IMR-90 (cell line): ENCODE measurements around the gene ITGB4. TPM values are rescaled to one million over a fixed set of nuclear protein-coding genes. Genes with fewer than 3 reads are reported as not detected.

Source experiments
- ATAC-seq: fragments of 200-7000 bp; cut with Tn5 transposase; 2 replicates; pipeline ENCODE4 v1.9.1; 2020; ENCODE audit warnings: low read depth, mild to moderate bottlenecking, moderate library complexity
- BruUV-seq: library from RNA; stranded (reverse); fragments of 400-500 nt; replicated peaks from 2 replicates; lab custom pipeline; 2021; lab: Mats Ljungman, UMichigan
- CTCF ChIA-PET: fragments of 300-600 bp; formaldehyde crosslinking; extraction: SDS; loops from one replicate; lab custom pipeline; 2021; ENCODE audit warnings: antibody characterized with exemption; lab: Yijun Ruan, JAX
- POLR2A ChIA-PET: fragments of 300-600 bp; sonication (Branson Sonifier 250); formaldehyde crosslinking; loops from one replicate; lab custom pipeline; 2022; ENCODE audit warnings: antibody characterized with exemption; ENCODE audit not compliant: unreplicated experiment; lab: Charles Lee
- DNase-seq: peaks from one replicate; pipeline ENCODE4 v3.0.0; 2013
- H2AFZ ChIP-seq: replicated peaks from 2 replicates; pipeline ENCODE3; 2013; ENCODE audit warnings: low read length, mild to moderate bottlenecking; ENCODE audit not compliant: poor library complexity
- H2AK5ac ChIP-seq: 2 replicates; pipeline ENCODE4 v1.6.1; 2013; ENCODE audit warnings: low read depth, low read length, inconsistent platforms
- H2AK9ac ChIP-seq: replicated peaks from 2 replicates; pipeline ENCODE3; 2013; ENCODE audit warnings: mild to moderate bottlenecking, low read depth, low read length, moderate library complexity; ENCODE audit not compliant: poor library complexity
- H2BK120ac ChIP-seq: 2 replicates; pipeline ENCODE4 v1.6.1; 2013; ENCODE audit warnings: low read depth, low read length, inconsistent platforms
- H2BK15ac ChIP-seq: 3 replicates; pipeline ENCODE4 v1.6.1; 2013; ENCODE audit warnings: low read depth, low read length, inconsistent platforms
- H2BK20ac ChIP-seq: 2 replicates; pipeline ENCODE4 v1.6.1; 2013; ENCODE audit warnings: low read depth, mild to moderate bottlenecking, inconsistent platforms, low read length, moderate library complexity
- H2BK5ac ChIP-seq: 2 replicates; pipeline ENCODE4 v1.6.1; 2013; ENCODE audit warnings: mild to moderate bottlenecking, low read depth, low read length, inconsistent platforms; ENCODE audit not compliant: poor library complexity, severe bottlenecking
- H3K14ac ChIP-seq: replicated peaks from 2 replicates; pipeline ENCODE4 v1.6.1; 2013; ENCODE audit warnings: low read depth, low read length, inconsistent platforms
- H3K18ac ChIP-seq: 2 replicates; pipeline ENCODE4 v1.6.1; 2013; ENCODE audit warnings: low read depth, low read length, control low read depth
- H3K23ac ChIP-seq: 2 replicates; pipeline ENCODE4 v1.6.1; 2013; ENCODE audit warnings: low read depth, low read length, inconsistent platforms
- H3K27ac ChIP-seq: 2 replicates; pipeline ENCODE4 v1.5.1; 2013; ENCODE audit warnings: mild to moderate bottlenecking, control low read depth, low read length; ENCODE audit not compliant: insufficient read depth
- H3K27me3 ChIP-seq: 2 replicates; pipeline ENCODE4 v1.6.1; 2013; ENCODE audit warnings: low read length; ENCODE audit not compliant: control insufficient read depth, insufficient read depth
- H3K36me3 ChIP-seq: 2 replicates; pipeline ENCODE4 v1.6.1; 2013; ENCODE audit warnings: low read length, mixed read lengths; ENCODE audit not compliant: control insufficient read depth, insufficient read depth
- H3K4ac ChIP-seq: 2 replicates; pipeline ENCODE4 v1.6.1; 2013; ENCODE audit warnings: low read depth, low read length, inconsistent platforms
- H3K4me1 ChIP-seq: 2 replicates; pipeline ENCODE4 v1.6.1; 2013; ENCODE audit warnings: low read length, mixed read lengths; ENCODE audit not compliant: control insufficient read depth, insufficient read depth
- H3K4me2 ChIP-seq: 2 replicates; pipeline ENCODE4 v1.6.1; 2013; ENCODE audit warnings: low read depth, mild to moderate bottlenecking, control low read depth, low read length, moderate library complexity
- H3K4me3 ChIP-seq: 2 replicates; pipeline ENCODE4 v1.5.1; 2013; ENCODE audit warnings: low read depth, mild to moderate bottlenecking, control low read depth, low read length, moderate library complexity; ENCODE audit not compliant: insufficient read depth
- H3K56ac ChIP-seq: 2 replicates; pipeline ENCODE4 v1.6.1; 2013; ENCODE audit warnings: low read length, inconsistent platforms; ENCODE audit not compliant: insufficient read depth; ENCODE audit errors: extremely low read depth
- H3K79me1 ChIP-seq, 2 experiments: 2 replicates each; pipeline ENCODE4 v1.6.1; 2013; ENCODE audit warnings: low read length in 2 of 2, inconsistent platforms in 1 of 2, low read depth in 1 of 2
- H3K9ac ChIP-seq: 2 replicates; pipeline ENCODE4 v1.6.1; 2013; ENCODE audit warnings: low read depth, low read length, control low read depth
- H3K9me1 ChIP-seq: 2 replicates; pipeline ENCODE4 v1.6.1; 2013; ENCODE audit warnings: low read length, inconsistent platforms; ENCODE audit not compliant: insufficient read depth
- H3K9me3 ChIP-seq: 2 replicates; pipeline ENCODE4 v1.6.1; 2013; ENCODE audit warnings: low read length; ENCODE audit not compliant: control insufficient read depth, insufficient read depth
- H4K20me1 ChIP-seq: 2 replicates; pipeline ENCODE4 v1.6.1; 2013; ENCODE audit warnings: low read length, inconsistent platforms; ENCODE audit not compliant: insufficient read depth
- H4K5ac ChIP-seq: 2 replicates; pipeline ENCODE4 v1.6.1; 2013; ENCODE audit warnings: mild to moderate bottlenecking, low read depth, low read length, control low read depth
- H4K8ac ChIP-seq, 2 experiments: 2 replicates each; pipeline ENCODE4 v1.6.1; 2013; ENCODE audit warnings: low read depth in 2 of 2, low read length in 2 of 2, control low read depth in 1 of 2, inconsistent platforms in 1 of 2
- H4K91ac ChIP-seq: 2 replicates; pipeline ENCODE4 v1.6.1; 2013; ENCODE audit warnings: low read depth, low read length, inconsistent platforms; ENCODE audit not compliant: insufficient read depth
- CHD1 ChIP-seq: IDR thresholded peaks from 2 replicates; pipeline ENCODE4 v1.6.1; 2012; ENCODE audit warnings: low read depth, low read length, improper control_type of control experiment
- ELK1 ChIP-seq: fragments of 150-350 bp; IDR thresholded peaks from 2 replicates; pipeline ENCODE4 v1.6.1; 2016; ENCODE audit warnings: low read depth, mild to moderate bottlenecking, low read length, moderate library complexity, borderline replicate concordance
- MAZ ChIP-seq: IDR thresholded peaks from 2 replicates; pipeline ENCODE4 v1.6.1; 2012; ENCODE audit warnings: low read depth, mild to moderate bottlenecking, low read length, improper control_type of control experiment, moderate library complexity, borderline replicate concordance
- MXI1 ChIP-seq: IDR thresholded peaks from 2 replicates; pipeline ENCODE4 v1.6.1; 2012; ENCODE audit warnings: low read depth, mild to moderate bottlenecking, low read length, moderate library complexity, borderline replicate concordance
- POLR2A ChIP-seq: IDR thresholded peaks from 2 replicates; pipeline ENCODE4 v1.6.1; 2012; ENCODE audit warnings: mild to moderate bottlenecking, low read depth, low read length
- RAD21 ChIP-seq: IDR thresholded peaks from 2 replicates; pipeline ENCODE4 v1.6.1; 2012; ENCODE audit warnings: low read length, improper control_type of control experiment
- RCOR1 ChIP-seq: IDR thresholded peaks from 2 replicates; pipeline ENCODE4 v1.6.1; 2012; ENCODE audit warnings: mild to moderate bottlenecking, low read length, improper control_type of control experiment; ENCODE audit not compliant: insufficient replicate concordance
- RFX5 ChIP-seq: IDR thresholded peaks from 2 replicates; pipeline ENCODE4 v1.8.0; 2012; ENCODE audit warnings: low read depth, mild to moderate bottlenecking, low read length, moderate library complexity
- WGBS, 2 experiments: methylation state at CpG; one replicate each; pipeline versions ENCODE4 v1.1.5 to v1.1.7; 2013; ENCODE audit warnings: missing lambda C conversion rate in 2 of 2; ENCODE audit not compliant: insufficient read length in 1 of 2; ENCODE audit errors: extremely low coverage in 2 of 2; 5-methylcytosine and 5-hydroxymethylcytosine counted together
- dilution Hi-C: fragments of 300-500 bp; cut with HindIII; formaldehyde crosslinking; loops from one replicate; pipeline ENCODE4 v1.14.3; 2018; ENCODE audit warnings: low sequenced_read_pairs; ENCODE audit not compliant: unreplicated experiment
- in situ Hi-C: fragments of 300-500 bp; cut with MboI; formaldehyde crosslinking; loops from 3 replicates; pipeline ENCODE4 v1.14.3; 2019; ENCODE audit warnings: low sequenced_read_pairs, inconsistent platforms, mixed read lengths
- intact Hi-C: fragments of 100-400 bp; cut with micrococcal nuclease; formaldehyde crosslinking; loops from 2 replicates; pipeline ENCODE4 v1.10.0; 2022
- polyA plus RNA-seq, 3 experiments: library from polyadenylated mRNA; depleted of rRNA; stranded (reverse); fragments of >200 nt; gene quantifications; 2 replicates each; pipeline ENCODE4 v1.2.3, GENCODE V29; 2012; ENCODE audit warnings: low replicate concordance in 1 of 3
- total RNA-seq: library from RNA; depleted of rRNA; stranded (reverse); fragments of >200 nt; gene quantifications from 2 replicates; pipeline ENCODE4 v1.2.3, GENCODE V29; 2012
- TF ChIP-seq, protein P1 (sequence below): fragments of 150-350 bp; IDR thresholded peaks from 2 replicates; pipeline ENCODE4 v1.6.1; 2017; ENCODE audit warnings: mild to moderate bottlenecking, antibody characterized with exemption, low read length, low read depth

ITGB4 gene
- total and polyA plus RNA-seq, 2 of the 4 experiments (the other 2 are of a cell fraction): under 0.01 to 0.27 TPM

GRCh38 chr17:75751676-75752404 is 30.6 kb downstream of the ITGB4 start:
- no peak overlapping the region for H2BK5ac ChIP-seq
- no peak overlapping the region for H2AFZ ChIP-seq
- no peak overlapping the region for H3K23ac ChIP-seq
- no peak overlapping the region for H2BK20ac ChIP-seq
- no peak overlapping the region for H2AK5ac ChIP-seq
- in situ Hi-C loops: no loop called here
- no peaks in the 10 kb centered on the region for H4K20me1 ChIP-seq
- no peak overlapping the region for H3K4me3 ChIP-seq
- no peak for ATAC-seq
- BruUV-seq: no TSS peak
- H2AK9ac ChIP-seq: no peak overlapping the region
- no peak overlapping the region for H2BK120ac ChIP-seq
- no peak for TF ChIP-seq RCOR1
- TF ChIP-seq MXI1: no peak
- no peak for TF ChIP-seq CHD1
- TF ChIP-seq RAD21: no peak
- no peak for TF ChIP-seq ELK1
- TF ChIP-seq POLR2A: no peak
- no peak for TF ChIP-seq RFX5
- TF ChIP-seq MAZ: no peak
- TF ChIP-seq, protein P1, sequence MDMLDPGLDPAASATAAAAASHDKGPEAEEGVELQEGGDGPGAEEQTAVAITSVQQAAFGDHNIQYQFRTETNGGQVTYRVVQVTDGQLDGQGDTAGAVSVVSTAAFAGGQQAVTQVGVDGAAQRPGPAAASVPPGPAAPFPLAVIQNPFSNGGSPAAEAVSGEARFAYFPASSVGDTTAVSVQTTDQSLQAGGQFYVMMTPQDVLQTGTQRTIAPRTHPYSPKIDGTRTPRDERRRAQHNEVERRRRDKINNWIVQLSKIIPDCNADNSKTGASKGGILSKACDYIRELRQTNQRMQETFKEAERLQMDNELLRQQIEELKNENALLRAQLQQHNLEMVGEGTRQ: no peak
- H3K4me1 ChIP-seq: peaks cover 6% of the 10 kb centered on the region
- H3K4me2 ChIP-seq: no peak overlapping the region
- POLR2A ChIA-PET: no interaction called here
- DNase-seq: no peak
- H3K9me3 ChIP-seq: no peaks in the 10 kb centered on the region
- WGBS, 2 experiments: 83% methylated on average over 6 of the region's 24 CpGs; no CpG with 5 or more reads in 1 of the 2 experiments
- H3K18ac ChIP-seq: no peak overlapping the region
- H3K4ac ChIP-seq: no peak overlapping the region
- H3K79me1 ChIP-seq: no peaks in the 10 kb centered on the region
- CTCF ChIA-PET: no interaction called here
- dilution Hi-C loops: no loop called here
- H3K27ac ChIP-seq: no peak overlapping the region
- no peak overlapping the region for H3K9ac ChIP-seq
- no peaks in the 10 kb centered on the region for H3K36me3 ChIP-seq
- no peak overlapping the region for H4K91ac ChIP-seq
- no peak overlapping the region for H3K14ac ChIP-seq
- no peaks in the 10 kb centered on the region; the same call in 1 of the 2 replicates for H3K27me3 ChIP-seq
- intact Hi-C loops: no loop called here
- 0 out of 2 replicates have a peak, but pooled peaks cover 3% of the 10 kb centered on the region for H3K9me1 ChIP-seq
- H2BK15ac ChIP-seq: no peak overlapping the region
- H4K8ac ChIP-seq: no peak overlapping the region
- no peak overlapping the region for H3K56ac ChIP-seq
- H4K5ac ChIP-seq: no peak overlapping the region
